Measurements from ENCODE around the gene LRRC32.

DNA sequence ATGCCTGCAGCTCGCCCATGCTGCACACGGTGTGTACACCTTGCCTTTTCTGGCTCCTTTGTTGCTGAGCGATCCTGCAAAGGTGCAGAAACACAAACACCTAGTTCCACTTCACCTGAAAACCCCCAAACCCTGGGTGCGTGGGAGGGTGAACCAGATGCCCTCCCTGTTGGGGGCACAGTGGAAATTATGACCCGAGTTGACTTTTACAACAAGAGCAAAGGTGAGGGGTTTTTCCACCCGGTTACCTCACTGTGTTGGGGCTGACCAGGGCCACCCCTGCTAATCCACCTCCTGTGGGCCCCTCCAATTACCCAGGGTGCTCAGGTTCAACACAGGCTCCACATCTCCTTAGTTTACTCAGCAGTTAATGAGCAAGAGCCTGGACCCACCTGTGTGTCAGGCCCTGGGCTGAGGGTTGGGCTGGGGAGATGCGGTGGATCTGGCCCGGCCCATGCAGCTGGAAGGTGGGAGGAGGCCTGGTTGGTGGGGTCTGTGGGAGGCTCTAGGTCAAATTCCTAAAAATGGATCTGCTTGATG lies 42.1 kb downstream of the LRRC32 start:
- TF ChIP-seq, protein P1, sequence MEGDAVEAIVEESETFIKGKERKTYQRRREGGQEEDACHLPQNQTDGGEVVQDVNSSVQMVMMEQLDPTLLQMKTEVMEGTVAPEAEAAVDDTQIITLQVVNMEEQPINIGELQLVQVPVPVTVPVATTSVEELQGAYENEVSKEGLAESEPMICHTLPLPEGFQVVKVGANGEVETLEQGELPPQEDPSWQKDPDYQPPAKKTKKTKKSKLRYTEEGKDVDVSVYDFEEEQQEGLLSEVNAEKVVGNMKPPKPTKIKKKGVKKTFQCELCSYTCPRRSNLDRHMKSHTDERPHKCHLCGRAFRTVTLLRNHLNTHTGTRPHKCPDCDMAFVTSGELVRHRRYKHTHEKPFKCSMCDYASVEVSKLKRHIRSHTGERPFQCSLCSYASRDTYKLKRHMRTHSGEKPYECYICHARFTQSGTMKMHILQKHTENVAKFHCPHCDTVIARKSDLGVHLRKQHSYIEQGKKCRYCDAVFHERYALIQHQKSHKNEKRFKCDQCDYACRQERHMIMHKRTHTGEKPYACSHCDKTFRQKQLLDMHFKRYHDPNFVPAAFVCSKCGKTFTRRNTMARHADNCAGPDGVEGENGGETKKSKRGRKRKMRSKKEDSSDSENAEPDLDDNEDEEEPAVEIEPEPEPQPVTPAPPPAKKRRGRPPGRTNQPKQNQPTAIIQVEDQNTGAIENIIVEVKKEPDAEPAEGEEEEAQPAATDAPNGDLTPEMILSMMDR (IDR thresholded peaks at IDR 0.05): no peak
- TF ChIP-seq POLR2A (IDR thresholded peaks at IDR 0.05) (no peak), POLR2AphosphoS5 (IDR thresholded peaks at IDR 0.05) (no peak)
